A549 (cell line): ENCODE data around the gene SPP2.

Source experiments
- CEBPB ChIP-seq, 2 experiments: fragments of >200 bp in 1 of 2; sonication (Bioruptor Twin) in 1 of 2; formaldehyde crosslinking in 1 of 2; IDR thresholded peaks; 2 replicates each; pipeline ENCODE4 v1.6.1; 2012 to 2016
- CTCF ChIP-seq: fragments of >200 bp; sonication (Bioruptor Twin); formaldehyde crosslinking; IDR thresholded peaks from 3 replicates; pipeline ENCODE4 v1.5.1; 2016
- EP300 ChIP-seq, 2 experiments: fragments of >200 bp; sonication (Bioruptor Twin); formaldehyde crosslinking; IDR thresholded peaks; 2 replicates in 1 of 2; 3 replicates in 1 of 2; pipeline ENCODE4 v1.6.1; 2016 to 2017
- MAZ ChIP-seq: fragments of 150-350 bp; IDR thresholded peaks from 2 replicates; pipeline ENCODE4 v1.6.1; 2014; ENCODE audit warnings: antibody characterized with exemption, low read depth, low read length, borderline replicate concordance
- NR3C1 ChIP-seq: fragments of >200 bp; sonication (Bioruptor Twin); formaldehyde crosslinking; IDR thresholded peaks from 3 replicates; pipeline ENCODE4 v1.6.1; 2017
- POLR2A ChIP-seq: IDR thresholded peaks from 2 replicates; pipeline ENCODE4 v1.6.1; 2012; ENCODE audit warnings: mild to moderate bottlenecking, low read length

GRCh38 chr2:234092344-234092743, 41.8 kb downstream of the SPP2 start:
- TF ChIP-seq MAZ: no peak
- TF ChIP-seq EP300 (IDR thresholded peaks at IDR 0.05): no peak
- no peak for TF ChIP-seq CTCF
- no peak for TF ChIP-seq POLR2A
- TF ChIP-seq NR3C1: no peak
- TF ChIP-seq CEBPB (IDR thresholded peaks at IDR 0.05): no peak
